GM23248 (cell line): ENCODE results near the gene GALNT17. TPM values are rescaled to one million over a fixed set of nuclear protein-coding genes. Genes with fewer than 3 reads are reported as not detected.

Experiments used
- DNase-seq: peaks from one replicate; pipeline ENCODE4 v3.0.0-alpha.2; 2015
- H2AFZ ChIP-seq: fragments of 200-600 bp; sonication (generic); 2 replicates; pipeline ENCODE4 v1.6.1; 2016; ENCODE audit warnings: antibody characterized with exemption
- H3F3A ChIP-seq: fragments of 200-600 bp; sonication (generic); 2 replicates; pipeline ENCODE4 v1.6.1; 2016; ENCODE audit warnings: mild to moderate bottlenecking, antibody characterized with exemption, mixed run types; ENCODE audit not compliant: insufficient read depth
- H3K27ac ChIP-seq: fragments of 200-600 bp; sonication (generic); 2 replicates; pipeline ENCODE4 v1.5.1; 2016; ENCODE audit warnings: mild to moderate bottlenecking
- H3K27me3 ChIP-seq: fragments of 200-600 bp; sonication (generic); replicated peaks from 2 replicates; pipeline ENCODE4 v1.6.1; 2016; ENCODE audit warnings: mild to moderate bottlenecking; ENCODE audit not compliant: insufficient read depth
- H3K36me3 ChIP-seq: fragments of 200-600 bp; sonication (generic); 2 replicates; pipeline ENCODE4 v1.6.1; 2016; ENCODE audit warnings: low read depth, mild to moderate bottlenecking
- H3K4me1 ChIP-seq: fragments of 200-600 bp; sonication (generic); 2 replicates; pipeline ENCODE4 v1.6.1; 2016; ENCODE audit warnings: mild to moderate bottlenecking; ENCODE audit not compliant: insufficient read depth
- H3K4me2 ChIP-seq: fragments of 200-600 bp; sonication (generic); one replicate; pipeline ENCODE4 v1.6.1; 2016; ENCODE audit warnings: mild to moderate bottlenecking; ENCODE audit not compliant: unreplicated experiment
- H3K4me3 ChIP-seq: fragments of 200-600 bp; sonication (generic); 2 replicates; pipeline ENCODE4 v1.5.1; 2016; ENCODE audit warnings: mild to moderate bottlenecking
- H3K79me2 ChIP-seq: fragments of 200-600 bp; sonication (generic); 2 replicates; pipeline ENCODE4 v1.6.1; 2016; ENCODE audit warnings: mild to moderate bottlenecking; ENCODE audit not compliant: insufficient read depth
- H3K9ac ChIP-seq: fragments of 200-600 bp; sonication (generic); 2 replicates; pipeline ENCODE4 v1.6.1; 2016; ENCODE audit warnings: mild to moderate bottlenecking
- H3K9me2 ChIP-seq: fragments of 200-600 bp; sonication (generic); 2 replicates; pipeline ENCODE4 v1.6.1; 2016; ENCODE audit warnings: mixed run types, mild to moderate bottlenecking, moderate library complexity; ENCODE audit not compliant: insufficient read depth
- H3K9me3 ChIP-seq: fragments of 200-600 bp; sonication (generic); one replicate; pipeline ENCODE4 v1.6.1; 2017; ENCODE audit warnings: low read depth
- H4K20me1 ChIP-seq: fragments of 200-600 bp; sonication (generic); 2 replicates; pipeline ENCODE4 v1.6.0; 2016; ENCODE audit not compliant: insufficient read depth
- EZH2 ChIP-seq: fragments of 200-600 bp; sonication (generic); IDR thresholded peaks from 2 replicates; pipeline ENCODE4 v1.6.1; 2018; ENCODE audit warnings: antibody characterized with exemption, mild to moderate bottlenecking; ENCODE audit not compliant: insufficient read depth, poor library complexity, severe bottlenecking
- EZH2phosphoT487 ChIP-seq: fragments of 200-600 bp; sonication (generic); IDR thresholded peaks from 2 replicates; pipeline ENCODE4 v1.6.1; 2018; ENCODE audit warnings: antibody characterized with exemption, moderate library complexity, mild to moderate bottlenecking, low read depth; ENCODE audit not compliant: insufficient read depth
- WGBS, 2 experiments: methylation state at CpG; one replicate each; pipeline ENCODE4 v1.1.6; 2015 to 2017; ENCODE audit warnings: low lambda C conversion rate in 2 of 2, low coverage in 1 of 2; ENCODE audit errors: missing lambda C conversion rate in 2 of 2; 5-methylcytosine and 5-hydroxymethylcytosine counted together
- in situ Hi-C: fragments of 300-500 bp; cut with MboI; formaldehyde crosslinking; loops from 2 replicates; pipeline ENCODE4 v1.15.0; 2020
- polyA plus RNA-seq: library from polyadenylated mRNA; unstranded; fragments of >200 nt; fragmentation: Nextera tagmentation; extraction: Ambion mirVana; gene quantifications from 2 replicates; pipeline ENCODE4 v1.2.1, GENCODE V29; 2016
- total RNA-seq: library from RNA; depleted of rRNA; stranded (reverse); fragments of >200 nt; shearing (Covaris generic); gene quantifications from 2 replicates; pipeline ENCODE4 v1.2.3, GENCODE V29; 2014

Gene GALNT17
- total and polyA plus RNA-seq, 2 experiments from 2014 or later, result not detected

- Histone ChIP-seq H3K4me2 (no peak overlapping the region), H3K36me3 (no peaks in the 10 kb centered on the region), H3K4me3 (no peak overlapping the region), H3K9me2 (no peaks in the 10 kb centered on the region), H3K79me2 (no peaks in the 10 kb centered on the region), H3K27ac (no peak overlapping the region), H4K20me1 (no peaks in the 10 kb centered on the region), H3F3A (no peaks in the 10 kb centered on the region), H3K9ac (no peak overlapping the region), H2AFZ (no peak overlapping the region), H3K9me3 (no peaks in the 10 kb centered on the region), H3K4me1 (no peaks in the 10 kb centered on the region), H3K27me3 (no peaks in the 10 kb centered on the region)
- no peak for DNase-seq
- in situ Hi-C loops, result no loop called here
- TF ChIP-seq EZH2phosphoT487 (no peak), EZH2 (no peak)
- 34 to 53% methylated on average over 2 of the region's 2 CpGs for WGBS, 2 experiments
These were observed 518.9 kb downstream of the GALNT17 start for GRCh38 chr7:71650653-71651337.

DNA sequence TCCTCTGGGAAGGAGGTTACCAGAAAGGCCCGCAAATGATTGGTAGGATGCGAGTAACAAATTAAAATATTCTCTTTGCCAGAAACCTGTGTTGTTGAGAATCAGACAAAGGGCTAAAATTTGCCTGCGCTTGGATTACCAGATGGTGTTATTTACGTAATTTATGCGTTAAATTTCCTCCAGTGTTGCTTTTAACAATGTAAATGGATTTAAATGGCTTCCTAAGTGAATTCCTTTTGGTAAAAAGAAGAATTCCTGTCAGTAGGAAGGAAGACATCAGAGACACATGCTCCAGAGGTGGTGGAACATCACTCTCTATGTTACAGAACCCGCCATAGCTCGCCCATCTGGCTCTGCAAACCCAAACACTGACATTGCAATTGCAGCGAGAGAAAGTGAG lies 520.6 kb downstream of the GALNT17 start:
- Histone ChIP-seq H3F3A (no peaks in the 10 kb centered on the region), H3K79me2 (no peaks in the 10 kb centered on the region), H3K9me3 (no peaks in the 10 kb centered on the region), H3K9me2 (no peaks in the 10 kb centered on the region), H3K36me3 (no peaks in the 10 kb centered on the region), H3K27ac (no peak overlapping the region), H3K4me3 (no peak overlapping the region), H3K9ac (no peak overlapping the region), H3K4me1 (no peaks in the 10 kb centered on the region), H4K20me1 (no peaks in the 10 kb centered on the region), H3K27me3 (no peaks in the 10 kb centered on the region), H2AFZ (no peak overlapping the region), H3K4me2 (no peak overlapping the region)
- WGBS, 2 experiments, result 28% methylated on average over 8 of the region's 8 CpGs
- DNase-seq, result no peak
- in situ Hi-C loops, result no loop called here
- TF ChIP-seq EZH2 (no peak), EZH2phosphoT487 (no peak)

DNA sequence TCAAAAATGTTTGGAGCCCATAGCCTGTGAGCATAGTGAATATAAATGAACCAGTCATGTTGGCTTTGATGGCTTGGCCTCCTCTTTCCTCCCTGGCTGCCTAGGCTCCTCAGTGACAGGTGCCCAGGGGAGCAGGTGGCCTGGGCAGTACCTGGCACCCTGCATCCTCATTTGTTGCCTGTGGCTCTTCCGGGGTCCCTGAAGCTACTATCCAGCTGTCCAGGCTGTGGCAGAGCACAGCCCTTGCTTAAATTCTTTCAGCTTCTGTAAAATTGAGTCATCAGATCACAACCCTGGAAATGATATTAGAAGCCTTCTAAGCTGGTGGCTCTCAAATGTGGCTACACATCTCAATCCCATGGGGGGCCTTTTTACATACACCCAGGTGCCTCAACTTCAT lies 525.4 kb downstream of the GALNT17 start:
- in situ Hi-C loops, result no loop called here
- H3K36me3 ChIP-seq, result no peaks in the 10 kb centered on the region
- H3K9me2 ChIP-seq, result no peaks in the 10 kb centered on the region
- 33 to 36% methylated on average over 1 of the region's 1 CpG for WGBS, 2 experiments
- no peaks in the 10 kb centered on the region for H3K9me3 ChIP-seq
- H3K4me1 ChIP-seq, result no peaks in the 10 kb centered on the region
- no peak overlapping the region for H3K4me2 ChIP-seq
- H3K27ac ChIP-seq, result no peak overlapping the region
- no peaks in the 10 kb centered on the region for H3F3A ChIP-seq
- DNase-seq, result no peak
- H3K4me3 ChIP-seq, result no peak overlapping the region
- H3K9ac ChIP-seq, result no peak overlapping the region
- no peaks in the 10 kb centered on the region for H3K79me2 ChIP-seq
- no peak overlapping the region for H2AFZ ChIP-seq
- TF ChIP-seq EZH2phosphoT487 (no peak), EZH2 (no peak)
- H3K27me3 ChIP-seq, result no peaks in the 10 kb centered on the region
- no peaks in the 10 kb centered on the region for H4K20me1 ChIP-seq

DNA sequence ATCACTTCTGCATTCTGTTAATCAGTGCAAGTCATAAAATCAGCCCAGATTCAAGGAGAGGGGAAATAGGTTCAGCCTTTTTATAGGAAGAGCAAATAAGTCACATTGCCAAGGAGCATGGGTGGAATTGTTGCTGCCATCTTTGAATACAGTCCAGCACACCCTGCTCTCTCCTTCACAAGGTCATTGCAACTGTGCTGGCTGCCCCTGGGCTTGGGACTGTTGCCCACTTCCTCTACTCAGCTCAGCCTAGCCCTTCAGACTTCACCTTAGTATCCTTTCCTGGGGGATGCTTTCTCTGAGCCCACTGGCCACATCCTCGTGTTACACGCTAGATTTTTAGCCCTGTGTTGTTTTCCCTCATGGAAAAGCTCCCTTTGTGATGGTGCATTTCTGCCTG lies 527.7 kb downstream of the GALNT17 start:
- in situ Hi-C loops, result no loop called here
- DNase-seq, result no peak
- Histone ChIP-seq H3K27me3 (no peaks in the 10 kb centered on the region), H3K9me2 (no peaks in the 10 kb centered on the region), H4K20me1 (no peaks in the 10 kb centered on the region), H3K9me3 (no peaks in the 10 kb centered on the region), H3K4me2 (no peak overlapping the region), H3K4me1 (no peaks in the 10 kb centered on the region), H3K9ac (no peak overlapping the region), H3K27ac (no peak overlapping the region), H3K79me2 (no peaks in the 10 kb centered on the region), H3K4me3 (no peak overlapping the region), H3F3A (no peaks in the 10 kb centered on the region), H3K36me3 (no peaks in the 10 kb centered on the region), H2AFZ (no peak overlapping the region)
- no peak for TF ChIP-seq EZH2
- 48 to 68% methylated on average over 2 of the region's 2 CpGs for WGBS, 2 experiments

GRCh38 chr7:71661671-71662224 lies 529.8 kb downstream of the GALNT17 start:
- Histone ChIP-seq H3K9me3 (no peaks in the 10 kb centered on the region), H3K4me1 (no peaks in the 10 kb centered on the region), H3K27me3 (no peaks in the 10 kb centered on the region), H4K20me1 (no peaks in the 10 kb centered on the region), H3K27ac (no peak overlapping the region), H3F3A (no peaks in the 10 kb centered on the region), H3K9ac (no peak overlapping the region), H3K4me2 (no peak overlapping the region), H3K36me3 (no peaks in the 10 kb centered on the region), H3K9me2 (no peaks in the 10 kb centered on the region), H2AFZ (no peak overlapping the region), H3K79me2 (no peaks in the 10 kb centered on the region), H3K4me3 (no peak overlapping the region)
- no peak for TF ChIP-seq EZH2
- no peak for TF ChIP-seq EZH2phosphoT487
- in situ Hi-C loops, result no loop called here
- DNase-seq, result no peak
- WGBS, 2 experiments, result 81 to 85% methylated on average over 1 of the region's 1 CpG
